Measurements from ENCODE around the gene TGM5. TPM values are rescaled to one million over a fixed set of nuclear protein-coding genes. Genes with fewer than 3 reads are reported as not detected.

The TGM5 gene
- total and polyA plus RNA-seq, 2 donors (not counting 3 experiments of a cell fraction or from before 2014, with no cell fraction given): not detected

DNA sequence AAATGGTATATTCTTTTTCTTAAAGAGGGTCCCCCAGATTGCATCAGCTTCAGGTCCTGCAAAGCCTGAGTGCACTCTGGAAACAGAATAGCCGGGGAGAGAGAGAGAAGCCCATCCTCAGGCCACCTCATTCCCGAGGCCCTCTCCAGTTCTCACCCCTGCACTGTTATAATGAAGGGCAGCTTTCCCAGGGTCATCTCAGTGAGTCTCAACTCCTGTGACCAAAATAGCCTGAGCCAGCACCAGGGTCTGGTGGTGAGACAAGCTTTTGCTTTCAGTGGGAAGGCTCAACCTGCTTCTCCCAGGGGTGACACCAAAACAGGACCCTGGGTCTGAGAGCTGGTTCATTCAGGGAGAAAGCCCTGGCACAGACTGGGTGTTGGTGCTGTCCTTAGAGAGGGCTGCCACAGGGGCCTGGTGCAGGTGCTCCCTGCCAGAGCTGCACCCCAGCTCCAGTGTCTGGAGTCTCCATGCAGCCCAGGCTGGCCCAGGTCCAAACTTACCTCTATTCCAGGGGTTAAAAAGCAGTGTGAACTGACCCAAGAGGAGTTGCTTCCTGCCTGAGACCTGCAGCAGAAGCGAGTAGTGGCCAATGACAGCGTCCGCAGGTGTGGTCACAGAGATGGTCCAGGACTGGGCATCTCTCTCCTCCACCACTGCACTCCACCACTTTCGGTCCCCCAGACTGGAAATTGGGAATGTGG, 52.0 kb downstream of the TGM5 start:
- no peak for FAIRE-seq
- Histone ChIP-seq H3K79me2 (ENCODE audit: control insufficient read depth, insufficient read depth, low read length) (no peaks in the 10 kb centered on the region), H4K20me1 (replicated peaks; ENCODE audit: control insufficient read depth, extremely low read depth, insufficient read depth, low read length) (no peaks in the 10 kb centered on the region), H3K9me3 (replicated peaks; ENCODE audit: control insufficient read depth, insufficient read depth, low read length) (no peaks in the 10 kb centered on the region), H3K9me1 (replicated peaks; ENCODE audit: control insufficient read depth, extremely low read depth, insufficient read depth, low read length) (no peaks in the 10 kb centered on the region), H3K4me2 (ENCODE audit: insufficient read depth, low read length) (no peak overlapping the region), H2AFZ (ENCODE audit: low read depth, low read length) (no peak overlapping the region), H3K4me3 (replicated peaks in 1 of 3; ENCODE audit: insufficient read depth in 1 of 3, low read depth in 1 of 3, low read length in 3 of 3) (no peak overlapping the region), H3K4me1 (ENCODE audit: control insufficient read depth, extremely low read depth, insufficient read depth, low read length) (no peaks in the 10 kb centered on the region), H3K27ac (ENCODE audit: insufficient read depth, low read depth, low read length) (no peak overlapping the region), H3K27me3 (ENCODE audit: control insufficient read depth in 2 of 2, insufficient read depth in 2 of 2, low read length in 2 of 2) (peaks cover 3 to 7% of the 10 kb centered on the region in 2 experiments), H3K9ac (replicated peaks; ENCODE audit: extremely low read depth, insufficient read depth, low read length) (no peak overlapping the region), H3K36me3 (ENCODE audit: control insufficient read depth in 2 of 2, extremely low read depth in 1 of 2, insufficient read depth in 2 of 2, low read length in 2 of 2) (no peaks in the 10 kb centered on the region)
- dilution Hi-C loops (cut with MboI; ENCODE audit: extremely low pct_ligation_motif_present, low sequenced_read_pairs) (no loop called here), intact Hi-C loops (cut with micrococcal nuclease) (no loop called here)
- DNase-seq (ENCODE audit: low read depth, low spot score): no peak
- ChIA-PET POLR2A (no interaction called here), CTCF (interaction anchor here (1.1 to 3.8 kb wide), 4 partner anchors 8 to 71 kb away, joined by 4 to 27 read pairs (median 16); no protein-coding TSS in a partner anchor)
- TF ChIP-seq POLR2A (IDR thresholded peaks at IDR 0.05; ENCODE audit: low read depth, low read length) (no peak), JUN (IDR thresholded peaks at IDR 0.05; ENCODE audit: borderline replicate concordance, insufficient read depth, insufficient read length, low read depth) (no peak), EZH2 (IDR thresholded peaks at IDR 0.05; ENCODE audit: borderline replicate concordance, low read depth, low read length, severe bottlenecking) (no peak), FOS (IDR thresholded peaks at IDR 0.05; ENCODE audit: borderline replicate concordance, insufficient read depth, low read length) (no peak)
- BruUV-seq (replicated peaks): no TSS peak

DNA sequence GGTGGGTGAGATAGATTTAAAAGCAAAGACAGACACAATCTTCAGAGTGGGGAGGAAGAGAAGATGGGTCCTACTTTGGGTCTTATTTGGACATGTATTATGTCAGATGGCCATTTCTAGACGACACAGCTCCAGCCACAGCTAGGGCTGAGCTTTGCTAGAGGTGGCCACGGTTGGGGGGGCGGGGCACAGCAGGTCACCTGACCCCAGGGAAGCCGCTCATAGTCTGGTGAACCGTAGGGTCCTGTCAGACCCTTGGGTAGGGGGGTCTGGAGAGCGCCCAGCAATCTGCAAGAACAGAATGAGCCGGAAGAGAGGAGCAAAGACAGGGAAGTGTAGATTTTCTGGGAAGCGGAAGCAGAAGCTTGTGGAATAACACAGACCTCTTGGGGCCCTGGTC, 52.6 kb downstream of the TGM5 start:
- Histone ChIP-seq H3K36me3 (ENCODE audit: control insufficient read depth in 2 of 2, extremely low read depth in 1 of 2, insufficient read depth in 2 of 2, low read length in 2 of 2) (no peaks in the 10 kb centered on the region), H3K4me1 (ENCODE audit: control insufficient read depth, extremely low read depth, insufficient read depth, low read length) (no peaks in the 10 kb centered on the region), H3K9ac (replicated peaks; ENCODE audit: extremely low read depth, insufficient read depth, low read length) (no peak overlapping the region), H3K4me2 (ENCODE audit: insufficient read depth, low read length) (no peak overlapping the region), H2AFZ (ENCODE audit: low read depth, low read length) (no peak overlapping the region), H3K27me3 (ENCODE audit: control insufficient read depth in 2 of 2, insufficient read depth in 2 of 2, low read length in 2 of 2) (peaks cover 6 to 9% of the 10 kb centered on the region in 2 experiments), H3K9me1 (replicated peaks; ENCODE audit: control insufficient read depth, extremely low read depth, insufficient read depth, low read length) (no peaks in the 10 kb centered on the region), H3K27ac (ENCODE audit: insufficient read depth, low read depth, low read length) (no peak overlapping the region), H3K79me2 (ENCODE audit: control insufficient read depth, insufficient read depth, low read length) (no peaks in the 10 kb centered on the region), H4K20me1 (replicated peaks; ENCODE audit: control insufficient read depth, extremely low read depth, insufficient read depth, low read length) (no peaks in the 10 kb centered on the region), H3K4me3 (replicated peaks in 1 of 3; ENCODE audit: insufficient read depth in 1 of 3, low read depth in 1 of 3, low read length in 3 of 3) (no peak overlapping the region), H3K9me3 (replicated peaks; ENCODE audit: control insufficient read depth, insufficient read depth, low read length) (no peaks in the 10 kb centered on the region)
- no peak for TF ChIP-seq POLR2AphosphoS5 (IDR thresholded peaks at IDR 0.05; ENCODE audit: insufficient read depth, low read depth, low read length)
- no peak for TF ChIP-seq GATA2 (IDR thresholded peaks at IDR 0.05; ENCODE audit: insufficient read depth, insufficient read length, low read depth, low read length)
- TF ChIP-seq JUN (IDR thresholded peaks at IDR 0.05; ENCODE audit: borderline replicate concordance, insufficient read depth, insufficient read length, low read depth): no peak
- no peak for TF ChIP-seq MYC (IDR thresholded peaks at IDR 0.05; ENCODE audit: low read depth, low read length)
- no peak for TF ChIP-seq POLR2A (IDR thresholded peaks at IDR 0.05; ENCODE audit: low read depth, low read length)
- no peak for TF ChIP-seq EZH2 (IDR thresholded peaks at IDR 0.05; ENCODE audit: borderline replicate concordance, low read depth, low read length, severe bottlenecking)
- TF ChIP-seq FOS (IDR thresholded peaks at IDR 0.05; ENCODE audit: borderline replicate concordance, insufficient read depth, low read length): no peak
- TF ChIP-seq, protein P1, sequence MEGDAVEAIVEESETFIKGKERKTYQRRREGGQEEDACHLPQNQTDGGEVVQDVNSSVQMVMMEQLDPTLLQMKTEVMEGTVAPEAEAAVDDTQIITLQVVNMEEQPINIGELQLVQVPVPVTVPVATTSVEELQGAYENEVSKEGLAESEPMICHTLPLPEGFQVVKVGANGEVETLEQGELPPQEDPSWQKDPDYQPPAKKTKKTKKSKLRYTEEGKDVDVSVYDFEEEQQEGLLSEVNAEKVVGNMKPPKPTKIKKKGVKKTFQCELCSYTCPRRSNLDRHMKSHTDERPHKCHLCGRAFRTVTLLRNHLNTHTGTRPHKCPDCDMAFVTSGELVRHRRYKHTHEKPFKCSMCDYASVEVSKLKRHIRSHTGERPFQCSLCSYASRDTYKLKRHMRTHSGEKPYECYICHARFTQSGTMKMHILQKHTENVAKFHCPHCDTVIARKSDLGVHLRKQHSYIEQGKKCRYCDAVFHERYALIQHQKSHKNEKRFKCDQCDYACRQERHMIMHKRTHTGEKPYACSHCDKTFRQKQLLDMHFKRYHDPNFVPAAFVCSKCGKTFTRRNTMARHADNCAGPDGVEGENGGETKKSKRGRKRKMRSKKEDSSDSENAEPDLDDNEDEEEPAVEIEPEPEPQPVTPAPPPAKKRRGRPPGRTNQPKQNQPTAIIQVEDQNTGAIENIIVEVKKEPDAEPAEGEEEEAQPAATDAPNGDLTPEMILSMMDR (IDR thresholded peaks at IDR 0.05; ENCODE audit: extremely low read depth in 1 of 2, insufficient read depth in 1 of 2, low read depth in 1 of 2, low read length in 2 of 2): no peak
- TF ChIP-seq, protein P2, sequence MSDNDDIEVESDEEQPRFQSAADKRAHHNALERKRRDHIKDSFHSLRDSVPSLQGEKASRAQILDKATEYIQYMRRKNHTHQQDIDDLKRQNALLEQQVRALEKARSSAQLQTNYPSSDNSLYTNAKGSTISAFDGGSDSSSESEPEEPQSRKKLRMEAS (IDR thresholded peaks at IDR 0.05; ENCODE audit: insufficient read depth, insufficient read length): no peak
- intact Hi-C loops (cut with micrococcal nuclease) (no loop called here), dilution Hi-C loops (cut with MboI; ENCODE audit: extremely low pct_ligation_motif_present, low sequenced_read_pairs) (no loop called here)
- no peak for DNase-seq (ENCODE audit: low read depth, low spot score)
- no TSS peak for BruUV-seq (replicated peaks)
- POLR2A ChIA-PET: no interaction called here
- FAIRE-seq: no peak
- CTCF ChIA-PET: interaction anchor here (1.1 to 3.8 kb wide), 4 partner anchors 9 to 71 kb away, joined by 4 to 27 read pairs (median 16); no protein-coding TSS in a partner anchor
